ENCODE data around the gene OR52E4. TPM values are rescaled to one million over a fixed set of nuclear protein-coding genes. Genes with fewer than 3 reads are reported as not detected.

The OR52E4 gene
- total and polyA plus RNA-seq, 2 donors = not detected

- Histone ChIP-seq H3K4me1 (ENCODE audit: control insufficient read depth in 2 of 2, insufficient read depth in 2 of 2, low read length in 2 of 2) (no peaks in the 10 kb centered on the region), H3K9me3 (ENCODE audit: control insufficient read depth in 2 of 2, insufficient read depth in 1 of 2, low read length in 1 of 2) (no peaks in the 10 kb centered on the region), H3K4me3 (ENCODE audit: low read length in 2 of 2) (no peak overlapping the region), H3K27me3 (ENCODE audit: control insufficient read depth in 2 of 2, insufficient read depth in 1 of 2, low read length in 1 of 2) (no peaks in the 10 kb centered on the region), H3K27ac (ENCODE audit: low read depth in 1 of 2, low read length in 1 of 2) (no peak overlapping the region), H3K36me3 (ENCODE audit: control insufficient read depth in 2 of 2, insufficient read depth in 2 of 2, low read length in 1 of 2) (no peaks in the 10 kb centered on the region)
- no peak for DNase-seq (ENCODE audit: low read depth in 6 of 9, low spot score in 9 of 9)
- WGBS = 95% methylated on average over 2 of the region's 2 CpGs
Measured at GRCh38 chr11:5865826-5866225, 14.6 kb upstream of the OR52E4 start.

GRCh38 chr11:5878564-5878963 is 1.9 kb upstream of the OR52E4 start:
- H3K9me3 ChIP-seq (ENCODE audit: control insufficient read depth in 2 of 2, insufficient read depth in 1 of 2, low read length in 1 of 2) = no peaks in the 10 kb centered on the region
- no peaks in the 10 kb centered on the region for H3K36me3 ChIP-seq (ENCODE audit: control insufficient read depth in 2 of 2, insufficient read depth in 2 of 2, low read length in 1 of 2)
- DNase-seq (ENCODE audit: low read depth in 6 of 9, low spot score in 9 of 9) = no peak
- H3K4me3 ChIP-seq (ENCODE audit: low read length in 2 of 2) = no peak overlapping the region
- no peak overlapping the region for H3K27ac ChIP-seq (ENCODE audit: low read depth in 1 of 2, low read length in 1 of 2)
- no peaks in the 10 kb centered on the region for H3K4me1 ChIP-seq (ENCODE audit: control insufficient read depth in 2 of 2, insufficient read depth in 2 of 2, low read length in 2 of 2)
- H3K27me3 ChIP-seq (ENCODE audit: control insufficient read depth in 2 of 2, insufficient read depth in 1 of 2, low read length in 1 of 2) = no peaks in the 10 kb centered on the region
- whole genome bisulfite sequencing = 94% methylated on average over 2 of the region's 2 CpGs

GRCh38 chr11:5881756-5882155 is 1.3 kb downstream of the OR52E4 start:
- Histone ChIP-seq H3K4me1 (ENCODE audit: control insufficient read depth in 2 of 2, insufficient read depth in 2 of 2, low read length in 2 of 2) (no peaks in the 10 kb centered on the region), H3K9me3 (ENCODE audit: control insufficient read depth in 2 of 2, insufficient read depth in 1 of 2, low read length in 1 of 2) (no peaks in the 10 kb centered on the region), H3K36me3 (ENCODE audit: control insufficient read depth in 2 of 2, insufficient read depth in 2 of 2, low read length in 1 of 2) (no peaks in the 10 kb centered on the region), H3K27ac (ENCODE audit: low read depth in 1 of 2, low read length in 1 of 2) (no peak overlapping the region), H3K27me3 (ENCODE audit: control insufficient read depth in 2 of 2, insufficient read depth in 1 of 2, low read length in 1 of 2) (no peaks in the 10 kb centered on the region), H3K4me3 (ENCODE audit: low read length in 2 of 2) (no peak overlapping the region)
- DNase-seq (ENCODE audit: low read depth in 6 of 9, low spot score in 9 of 9) = no peak

- WGBS = 89% methylated on average over 3 of the region's 3 CpGs
- no peaks in the 10 kb centered on the region for H3K36me3 ChIP-seq (ENCODE audit: control insufficient read depth in 2 of 2, insufficient read depth in 2 of 2, low read length in 1 of 2)
- no peaks in the 10 kb centered on the region for H3K27me3 ChIP-seq (ENCODE audit: control insufficient read depth in 2 of 2, insufficient read depth in 1 of 2, low read length in 1 of 2)
- no peak overlapping the region for H3K4me3 ChIP-seq (ENCODE audit: low read length in 2 of 2)
- H3K27ac ChIP-seq (ENCODE audit: low read depth in 1 of 2, low read length in 1 of 2) = no peak overlapping the region
- no peak for DNase-seq (ENCODE audit: low read depth in 6 of 9, low spot score in 9 of 9)
- H3K9me3 ChIP-seq (ENCODE audit: control insufficient read depth in 2 of 2, insufficient read depth in 1 of 2, low read length in 1 of 2) = no peaks in the 10 kb centered on the region
- no peaks in the 10 kb centered on the region for H3K4me1 ChIP-seq (ENCODE audit: control insufficient read depth in 2 of 2, insufficient read depth in 2 of 2, low read length in 2 of 2)
Measured at GRCh38 chr11:5887172-5887571, 6.7 kb downstream of the OR52E4 start.

GRCh38 chr11:5887661-5888060 is 7.2 kb downstream of the OR52E4 start:
- 84% methylated on average over 1 of the region's 1 CpG for WGBS
- Histone ChIP-seq H3K9me3 (ENCODE audit: control insufficient read depth in 2 of 2, insufficient read depth in 1 of 2, low read length in 1 of 2) (no peaks in the 10 kb centered on the region), H3K36me3 (ENCODE audit: control insufficient read depth in 2 of 2, insufficient read depth in 2 of 2, low read length in 1 of 2) (no peaks in the 10 kb centered on the region), H3K4me3 (ENCODE audit: low read length in 2 of 2) (no peak overlapping the region), H3K4me1 (ENCODE audit: control insufficient read depth in 2 of 2, insufficient read depth in 2 of 2, low read length in 2 of 2) (no peaks in the 10 kb centered on the region), H3K27ac (ENCODE audit: low read depth in 1 of 2, low read length in 1 of 2) (no peak overlapping the region), H3K27me3 (ENCODE audit: control insufficient read depth in 2 of 2, insufficient read depth in 1 of 2, low read length in 1 of 2) (no peaks in the 10 kb centered on the region)
- no peak for DNase-seq (ENCODE audit: low read depth in 6 of 9, low spot score in 9 of 9)

GRCh38 chr11:5891216-5891800 is 10.9 kb downstream of the OR52E4 start:
- 70% methylated on average over 4 of the region's 4 CpGs for WGBS
- no peaks in the 10 kb centered on the region for H3K27me3 ChIP-seq (ENCODE audit: control insufficient read depth in 2 of 2, insufficient read depth in 1 of 2, low read length in 1 of 2)
- H3K27ac ChIP-seq (ENCODE audit: low read depth in 1 of 2, low read length in 1 of 2) = no peak overlapping the region
- H3K36me3 ChIP-seq (ENCODE audit: control insufficient read depth in 2 of 2, insufficient read depth in 2 of 2, low read length in 1 of 2) = no peaks in the 10 kb centered on the region
- H3K9me3 ChIP-seq (ENCODE audit: control insufficient read depth in 2 of 2, insufficient read depth in 1 of 2, low read length in 1 of 2) = no peaks in the 10 kb centered on the region
- no peaks in the 10 kb centered on the region for H3K4me1 ChIP-seq (ENCODE audit: control insufficient read depth in 2 of 2, insufficient read depth in 2 of 2, low read length in 2 of 2)
- no peak for DNase-seq (ENCODE audit: low read depth in 6 of 9, low spot score in 9 of 9)
- H3K4me3 ChIP-seq (ENCODE audit: low read length in 2 of 2) = no peak overlapping the region

GRCh38 chr11:5892908-5893307 is 12.5 kb downstream of the OR52E4 start, which contains the start of gene OR52E5:
Gene OR52E5, plus strand, starts transcription at chr11:5893208. Its CDS starts 7,569 bp downstream, at chr11:5900777.
- no peaks in the 10 kb centered on the region for H3K9me3 ChIP-seq (ENCODE audit: control insufficient read depth in 2 of 2, insufficient read depth in 1 of 2, low read length in 1 of 2)
- no peaks in the 10 kb centered on the region for H3K27me3 ChIP-seq (ENCODE audit: control insufficient read depth in 2 of 2, insufficient read depth in 1 of 2, low read length in 1 of 2)
- DNase-seq (ENCODE audit: low read depth in 6 of 9, low spot score in 9 of 9) = no peak
- no peak within 1 kb of the TSS for H3K4me3 ChIP-seq (ENCODE audit: low read length in 2 of 2)
- 97% methylated on average over 3 of the region's 3 CpGs for WGBS
- no peak within 1 kb of the TSS for H3K27ac ChIP-seq (ENCODE audit: low read depth in 1 of 2, low read length in 1 of 2)
- H3K36me3 ChIP-seq (ENCODE audit: control insufficient read depth in 2 of 2, insufficient read depth in 2 of 2, low read length in 1 of 2) = no peaks in the 10 kb centered on the region
- H3K4me1 ChIP-seq (ENCODE audit: control insufficient read depth in 2 of 2, insufficient read depth in 2 of 2, low read length in 2 of 2) = no peaks in the 10 kb centered on the region

GRCh38 chr11:5899534-5899933 is 19.1 kb downstream of the OR52E4 start:
- Histone ChIP-seq H3K36me3 (ENCODE audit: control insufficient read depth in 2 of 2, insufficient read depth in 2 of 2, low read length in 1 of 2) (no peaks in the 10 kb centered on the region), H3K9me3 (ENCODE audit: control insufficient read depth in 2 of 2, insufficient read depth in 1 of 2, low read length in 1 of 2) (no peaks in the 10 kb centered on the region), H3K27ac (ENCODE audit: low read depth in 1 of 2, low read length in 1 of 2) (no peak overlapping the region), H3K4me3 (ENCODE audit: low read length in 2 of 2) (no peak overlapping the region), H3K4me1 (ENCODE audit: control insufficient read depth in 2 of 2, insufficient read depth in 2 of 2, low read length in 2 of 2) (no peaks in the 10 kb centered on the region), H3K27me3 (ENCODE audit: control insufficient read depth in 2 of 2, insufficient read depth in 1 of 2, low read length in 1 of 2) (no peaks in the 10 kb centered on the region)
- WGBS = 95% methylated on average over 2 of the region's 2 CpGs
- no peak for DNase-seq (ENCODE audit: low read depth in 6 of 9, low spot score in 9 of 9)

GRCh38 chr11:5910540-5910939 is 30.1 kb downstream of the OR52E4 start:
- no peaks in the 10 kb centered on the region for H3K4me1 ChIP-seq (ENCODE audit: control insufficient read depth in 2 of 2, insufficient read depth in 2 of 2, low read length in 2 of 2)
- no peak for DNase-seq (ENCODE audit: low read depth in 6 of 9, low spot score in 9 of 9)
- H3K9me3 ChIP-seq (ENCODE audit: control insufficient read depth in 2 of 2, insufficient read depth in 1 of 2, low read length in 1 of 2) = no peaks in the 10 kb centered on the region
- H3K27ac ChIP-seq (ENCODE audit: low read depth in 1 of 2, low read length in 1 of 2) = no peak overlapping the region
- H3K27me3 ChIP-seq (ENCODE audit: control insufficient read depth in 2 of 2, insufficient read depth in 1 of 2, low read length in 1 of 2) = no peaks in the 10 kb centered on the region
- no peaks in the 10 kb centered on the region for H3K36me3 ChIP-seq (ENCODE audit: control insufficient read depth in 2 of 2, insufficient read depth in 2 of 2, low read length in 1 of 2)
- no peak overlapping the region for H3K4me3 ChIP-seq (ENCODE audit: low read length in 2 of 2)
- WGBS = 88% methylated on average over 2 of the region's 2 CpGs
